WTC11 (cell line): ENCODE data around the gene DUSP11. TPM values are rescaled to one million over a fixed set of nuclear protein-coding genes. Genes with fewer than 3 reads are reported as not detected.

Experiments used
- ATAC-seq: fragments of 200-7000 bp; cut with Tn5 transposase; 2 replicates; pipeline ENCODE4 v1.10.0; 2021; ENCODE audit warnings: mild to moderate bottlenecking, moderate library complexity
- CTCF ChIA-PET: fragments of 300-600 bp; sonication (Branson Sonifier 250); formaldehyde crosslinking; loops from one replicate; lab custom pipeline; 2021; ENCODE audit warnings: antibody characterized with exemption; lab: Charles Lee
- POLR2A ChIA-PET: fragments of 350-600 bp; sonication (Branson Sonifier 250); formaldehyde crosslinking; loops from one replicate; lab custom pipeline; 2021; ENCODE audit warnings: antibody characterized with exemption; lab: Charles Lee
- DNase-seq: peaks from one replicate; pipeline ENCODE4 v3.0.0; 2021; ENCODE audit warnings: low spot score
- H3K27ac Mint-ChIP-seq: 2 replicates; pipeline ENCODE4 v1.8.0; 2021; ENCODE audit warnings: mixed read lengths
- H3K27me3 Mint-ChIP-seq: 2 replicates; pipeline ENCODE4 v1.8.0; 2021; ENCODE audit warnings: low read depth, mild to moderate bottlenecking, moderate library complexity, mixed read lengths
- H3K36me3 Mint-ChIP-seq: 2 replicates; pipeline ENCODE4 v1.8.0; 2021; ENCODE audit warnings: mixed read lengths
- H3K4me1 Mint-ChIP-seq: 2 replicates; pipeline ENCODE4 v1.8.0; 2022; ENCODE audit warnings: mixed read lengths
- H3K4me3 Mint-ChIP-seq: 2 replicates; pipeline ENCODE4 v1.8.0; 2021; ENCODE audit warnings: mild to moderate bottlenecking, moderate library complexity, mixed read lengths
- H3K9me3 Mint-ChIP-seq: 2 replicates; pipeline ENCODE4 v1.8.0; 2021; ENCODE audit warnings: mixed read lengths
- AR ChIP-seq: fragments of 250-450 bp; sonication (Bioruptor Pico); IDR thresholded peaks from 2 replicates; pipeline ENCODE4 v1.9.0; 2021; ENCODE audit warnings: mild to moderate bottlenecking
- ATF1 ChIP-seq: sonication (generic); formaldehyde crosslinking; IDR thresholded peaks from 2 replicates; pipeline ENCODE4 v1.8.1; 2023; ENCODE audit warnings: mild to moderate bottlenecking, moderate library complexity, missing genetic modification reagents
- CREB1 ChIP-seq: sonication (generic); formaldehyde crosslinking; IDR thresholded peaks from 2 replicates; pipeline ENCODE4 v1.8.0; 2023; ENCODE audit warnings: mild to moderate bottlenecking, missing genetic modification reagents
- ELF4 ChIP-seq: sonication (generic); formaldehyde crosslinking; IDR thresholded peaks from 2 replicates; pipeline ENCODE4 v1.8.1; 2022; ENCODE audit warnings: low read depth, mild to moderate bottlenecking, moderate library complexity, missing genetic modification reagents
- ERG ChIP-seq: fragments of 250-450 bp; sonication (Bioruptor Pico); IDR thresholded peaks from 2 replicates; pipeline ENCODE4 v1.8.0; 2021; ENCODE audit warnings: mild to moderate bottlenecking
- KAT7 ChIP-seq: sonication (generic); formaldehyde crosslinking; IDR thresholded peaks from 2 replicates; pipeline ENCODE4 v1.8.1; 2023; ENCODE audit warnings: missing genetic modification reagents, mild to moderate bottlenecking, borderline replicate concordance
- PRRX2 ChIP-seq: fragments of 250-450 bp; sonication (Bioruptor Pico); IDR thresholded peaks from 2 replicates; pipeline ENCODE4 v1.8.0; 2021; ENCODE audit warnings: mild to moderate bottlenecking
- SMAD3 ChIP-seq: sonication (generic); formaldehyde crosslinking; IDR thresholded peaks from 2 replicates; pipeline ENCODE4 v1.8.0; 2022; ENCODE audit warnings: missing genetic modification reagents, mild to moderate bottlenecking, borderline replicate concordance
- TP53 ChIP-seq: sonication (generic); formaldehyde crosslinking; IDR thresholded peaks from 2 replicates; pipeline ENCODE4 v1.8.1; 2023; ENCODE audit warnings: mild to moderate bottlenecking, missing genetic modification reagents
- ZNF219 ChIP-seq: sonication (generic); formaldehyde crosslinking; IDR thresholded peaks from 2 replicates; pipeline ENCODE4 v1.8.0; 2023; ENCODE audit warnings: missing genetic modification reagents, mild to moderate bottlenecking, borderline replicate concordance
- ZNF232 ChIP-seq: sonication (generic); formaldehyde crosslinking; IDR thresholded peaks from 2 replicates; pipeline ENCODE4 v1.8.0; 2022; ENCODE audit warnings: mild to moderate bottlenecking, missing genetic modification reagents
- ZNF425 ChIP-seq: fragments of 250-450 bp; sonication (Bioruptor Pico); conservative IDR thresholded peaks from 2 replicates; pipeline ENCODE4 v1.9.0; 2021; ENCODE audit warnings: mild to moderate bottlenecking
- ZNF532 ChIP-seq: fragments of 250-450 bp; sonication (Bioruptor Pico); IDR thresholded peaks from 2 replicates; pipeline ENCODE4 v1.9.0; 2021; ENCODE audit warnings: mild to moderate bottlenecking, borderline replicate concordance
- total RNA-seq: library from RNA; stranded (reverse); gene quantifications from 3 replicates; pipeline ENCODE4 v1.2.3, GENCODE V29; 2021
- TF ChIP-seq, protein P1 (sequence below): sonication (generic); formaldehyde crosslinking; IDR thresholded peaks from 2 replicates; pipeline ENCODE4 v1.8.1; 2023; ENCODE audit warnings: mild to moderate bottlenecking, missing genetic modification reagents, moderate library complexity
- TF ChIP-seq, protein P2 (sequence below): fragments of 250-450 bp; sonication (Bioruptor Pico); IDR thresholded peaks from 2 replicates; pipeline ENCODE4 v1.9.0; 2021; ENCODE audit warnings: mild to moderate bottlenecking
- TF ChIP-seq, protein P3 (sequence below): sonication (generic); formaldehyde crosslinking; IDR thresholded peaks from 2 replicates; pipeline ENCODE4 v1.8.1; 2023; ENCODE audit warnings: mild to moderate bottlenecking, missing genetic modification reagents
- TF ChIP-seq, protein P4 (sequence below): sonication (generic); formaldehyde crosslinking; IDR thresholded peaks from 2 replicates; pipeline ENCODE4 v1.8.0; 2022; ENCODE audit warnings: mild to moderate bottlenecking, missing genetic modification reagents

DUSP11 gene
- total RNA-seq, 1 experiment from 2014 or later: 16.8 TPM

- POLR2A ChIA-PET: no interaction called here
Measured at GRCh38 chr2:73728711-73729110, 51.2 kb downstream of the DUSP11 start.

DNA sequence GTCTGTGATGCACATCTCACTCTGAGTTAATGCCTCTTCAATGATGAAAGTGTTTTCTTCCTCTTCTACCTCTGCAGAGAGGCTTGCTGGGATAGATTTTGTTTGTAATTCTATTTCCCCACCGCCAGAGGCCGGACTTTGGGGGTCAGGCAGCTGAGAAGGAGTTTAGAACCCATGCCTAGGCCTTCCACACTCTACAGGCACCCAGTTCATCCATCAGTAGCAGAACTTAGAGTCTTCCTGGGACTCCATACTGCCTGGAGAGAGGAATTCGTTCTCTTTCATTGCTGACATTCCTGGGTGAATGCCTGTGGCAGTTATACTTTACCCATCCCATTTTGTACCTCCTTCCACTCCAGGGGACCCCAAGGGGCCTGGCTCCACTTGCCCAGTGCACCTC lies 51.9 kb downstream of the DUSP11 start:
- peak; percentile 58 for ATAC-seq
- peaks cover 4% of the 10 kb centered on the region for H3K27me3 Mint-ChIP-seq
- no peak overlapping the region for H3K4me3 Mint-ChIP-seq
- peaks cover 5% of the 10 kb centered on the region for H3K9me3 Mint-ChIP-seq
- H3K36me3 Mint-ChIP-seq: peaks cover 33% of the 10 kb centered on the region
- no peak for DNase-seq
- POLR2A ChIA-PET: no interaction called here
- H3K27ac Mint-ChIP-seq: no peak overlapping the region
- CTCF ChIA-PET: no interaction called here
- no peaks in the 10 kb centered on the region for H3K4me1 Mint-ChIP-seq
- TF ChIP-seq TP53 (CRISPR knock-in tag): no peak
- TF ChIP-seq ELF4 (CRISPR knock-in tag): no peak
- TF ChIP-seq, protein P1, sequence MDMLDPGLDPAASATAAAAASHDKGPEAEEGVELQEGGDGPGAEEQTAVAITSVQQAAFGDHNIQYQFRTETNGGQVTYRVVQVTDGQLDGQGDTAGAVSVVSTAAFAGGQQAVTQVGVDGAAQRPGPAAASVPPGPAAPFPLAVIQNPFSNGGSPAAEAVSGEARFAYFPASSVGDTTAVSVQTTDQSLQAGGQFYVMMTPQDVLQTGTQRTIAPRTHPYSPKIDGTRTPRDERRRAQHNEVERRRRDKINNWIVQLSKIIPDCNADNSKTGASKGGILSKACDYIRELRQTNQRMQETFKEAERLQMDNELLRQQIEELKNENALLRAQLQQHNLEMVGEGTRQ: no peak
- TF ChIP-seq, protein P2, sequence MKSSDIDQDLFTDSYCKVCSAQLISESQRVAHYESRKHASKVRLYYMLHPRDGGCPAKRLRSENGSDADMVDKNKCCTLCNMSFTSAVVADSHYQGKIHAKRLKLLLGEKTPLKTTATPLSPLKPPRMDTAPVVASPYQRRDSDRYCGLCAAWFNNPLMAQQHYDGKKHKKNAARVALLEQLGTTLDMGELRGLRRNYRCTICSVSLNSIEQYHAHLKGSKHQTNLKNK (CRISPR knock-in tag): no peak
- no peak for TF ChIP-seq ATF1 (CRISPR knock-in tag)
- TF ChIP-seq, protein P3, sequence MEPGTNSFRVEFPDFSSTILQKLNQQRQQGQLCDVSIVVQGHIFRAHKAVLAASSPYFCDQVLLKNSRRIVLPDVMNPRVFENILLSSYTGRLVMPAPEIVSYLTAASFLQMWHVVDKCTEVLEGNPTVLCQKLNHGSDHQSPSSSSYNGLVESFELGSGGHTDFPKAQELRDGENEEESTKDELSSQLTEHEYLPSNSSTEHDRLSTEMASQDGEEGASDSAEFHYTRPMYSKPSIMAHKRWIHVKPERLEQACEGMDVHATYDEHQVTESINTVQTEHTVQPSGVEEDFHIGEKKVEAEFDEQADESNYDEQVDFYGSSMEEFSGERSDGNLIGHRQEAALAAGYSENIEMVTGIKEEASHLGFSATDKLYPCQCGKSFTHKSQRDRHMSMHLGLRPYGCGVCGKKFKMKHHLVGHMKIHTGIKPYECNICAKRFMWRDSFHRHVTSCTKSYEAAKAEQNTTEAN: no peak
- no peak for TF ChIP-seq ZNF219 (CRISPR knock-in tag)
- TF ChIP-seq, protein P4, sequence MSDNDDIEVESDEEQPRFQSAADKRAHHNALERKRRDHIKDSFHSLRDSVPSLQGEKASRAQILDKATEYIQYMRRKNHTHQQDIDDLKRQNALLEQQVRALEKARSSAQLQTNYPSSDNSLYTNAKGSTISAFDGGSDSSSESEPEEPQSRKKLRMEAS: no peak
- no peak for TF ChIP-seq ZNF532 (CRISPR knock-in tag)

More at GRCh38 chr2:73728711-73729110, 51.2 kb downstream of the DUSP11 start:
- CTCF ChIA-PET: no interaction called here
- H3K4me1 Mint-ChIP-seq: no peaks in the 10 kb centered on the region
- DNase-seq (no peak), ATAC-seq (no peak)
- peaks cover 37% of the 10 kb centered on the region for H3K36me3 Mint-ChIP-seq
- H3K27ac Mint-ChIP-seq: no peak overlapping the region
- H3K9me3 Mint-ChIP-seq: peaks cover under 1% of the 10 kb centered on the region
- peaks cover 4% of the 10 kb centered on the region for H3K27me3 Mint-ChIP-seq
- no peak for TF ChIP-seq AR (CRISPR knock-in tag)
- no peak for TF ChIP-seq SMAD3 (CRISPR knock-in tag)
- TF ChIP-seq ZNF425 (CRISPR knock-in tag): no peak
- no peak for TF ChIP-seq PRRX2 (CRISPR knock-in tag)
- TF ChIP-seq KAT7 (CRISPR knock-in tag): no peak
- no peak for TF ChIP-seq ERG (CRISPR knock-in tag)
- TF ChIP-seq CREB1 (CRISPR knock-in tag): no peak
- no peak for TF ChIP-seq ZNF232 (CRISPR knock-in tag)
- no peak overlapping the region for H3K4me3 Mint-ChIP-seq
